ENCODE data around the gene HSPB7.
"Not testable (repeated sequence)": the region's sequence is repeated elsewhere in the genome, so short reads cannot be mapped to it uniquely, and the experiment has no call there.

The HSPB7 gene

DNA sequence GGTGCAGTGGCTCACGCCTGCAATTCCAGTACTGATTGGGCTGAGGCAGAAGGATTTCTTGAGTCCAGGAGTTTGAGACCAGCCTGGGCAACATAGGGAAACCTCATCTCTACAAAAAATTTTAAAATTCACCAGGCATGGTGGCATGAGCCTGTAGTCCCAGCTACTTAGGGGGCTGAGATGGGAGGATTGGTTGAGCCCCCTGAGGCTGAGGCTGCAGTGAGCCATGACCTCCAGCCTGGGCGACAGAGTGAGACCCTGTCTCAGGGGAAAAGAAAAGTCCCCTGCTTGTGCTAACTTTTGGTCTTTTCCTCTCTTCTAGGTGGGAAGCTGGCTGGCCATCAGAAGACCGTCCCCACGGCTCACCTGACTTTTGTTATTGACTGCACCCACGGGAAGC is 12.2 kb downstream of the HSPB7 start:
- DNase-seq, result no peak

DNA sequence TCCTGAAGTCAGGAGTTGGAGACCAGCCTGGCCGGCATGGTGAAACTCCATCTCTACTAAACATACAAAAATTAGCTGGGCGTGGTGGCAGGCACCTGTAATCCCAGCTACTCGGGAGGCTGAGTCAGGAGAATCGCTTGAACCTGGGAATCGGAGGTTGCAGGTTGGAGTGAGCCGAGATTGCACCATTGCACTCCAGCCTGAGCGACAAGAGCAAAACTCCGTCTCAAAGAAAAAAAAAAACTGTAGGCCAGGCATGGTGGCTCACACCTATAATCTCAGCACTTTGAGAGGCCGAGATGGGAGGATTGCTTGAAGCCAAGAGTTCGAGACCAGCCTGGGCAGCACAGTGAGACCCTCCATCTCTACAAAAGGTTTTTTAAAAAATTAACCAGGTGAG is 16.6 kb downstream of the HSPB7 start:
- not testable (repeated sequence) for DNase-seq

DNA sequence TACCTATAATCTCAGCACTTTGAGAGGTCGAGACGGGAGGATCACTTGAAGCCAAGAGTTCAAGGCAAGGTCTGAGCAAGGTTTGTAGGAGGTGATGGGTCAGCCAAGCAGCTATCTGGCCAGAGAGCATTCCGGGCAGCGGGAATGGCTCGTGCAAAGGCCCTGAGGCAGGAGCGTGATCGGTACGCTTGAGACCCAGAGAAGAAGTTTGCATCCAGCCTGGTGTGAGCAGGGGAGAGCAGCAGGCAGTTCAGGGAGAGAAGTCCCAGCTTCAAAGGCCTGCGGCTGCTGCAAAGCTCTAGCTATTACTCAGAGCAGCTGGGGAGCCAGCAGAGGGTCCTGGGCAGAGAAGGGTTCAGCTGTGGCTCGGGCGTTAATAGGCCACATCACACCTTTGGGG is 18.9 kb downstream of the HSPB7 start:
- no peak for DNase-seq

DNA sequence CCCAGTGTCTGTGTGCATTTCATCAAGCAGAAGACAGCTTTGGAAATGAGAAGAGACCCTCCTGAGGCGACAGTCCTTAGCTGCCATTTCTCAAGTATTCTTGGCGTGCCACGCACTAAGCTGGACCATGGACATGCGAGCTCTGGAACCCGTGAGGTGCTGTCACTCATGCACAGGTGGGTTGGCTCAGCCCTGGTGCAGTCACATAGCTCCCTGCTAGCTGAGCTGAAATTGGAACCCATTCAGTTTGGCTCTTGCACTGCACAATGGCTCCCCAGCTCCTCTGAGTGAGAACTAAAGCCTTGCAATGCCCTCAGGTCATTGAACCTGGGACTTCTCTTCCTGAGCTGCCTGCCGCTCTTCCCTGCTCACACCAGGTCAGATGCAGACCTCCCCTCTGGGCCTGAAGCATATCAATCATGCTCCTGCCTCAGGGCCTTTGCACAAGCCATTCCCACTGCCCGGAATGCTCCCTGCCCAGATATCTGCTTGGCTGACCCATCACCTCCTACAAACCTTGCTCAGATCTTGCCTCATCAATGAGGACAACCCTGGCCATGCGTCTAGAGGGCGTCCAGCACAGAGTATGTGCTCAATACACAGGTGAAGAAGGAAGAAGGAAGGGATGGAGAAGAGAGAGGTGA is 20.1 kb downstream of the HSPB7 start:
- DNase-seq, result no peak

DNA sequence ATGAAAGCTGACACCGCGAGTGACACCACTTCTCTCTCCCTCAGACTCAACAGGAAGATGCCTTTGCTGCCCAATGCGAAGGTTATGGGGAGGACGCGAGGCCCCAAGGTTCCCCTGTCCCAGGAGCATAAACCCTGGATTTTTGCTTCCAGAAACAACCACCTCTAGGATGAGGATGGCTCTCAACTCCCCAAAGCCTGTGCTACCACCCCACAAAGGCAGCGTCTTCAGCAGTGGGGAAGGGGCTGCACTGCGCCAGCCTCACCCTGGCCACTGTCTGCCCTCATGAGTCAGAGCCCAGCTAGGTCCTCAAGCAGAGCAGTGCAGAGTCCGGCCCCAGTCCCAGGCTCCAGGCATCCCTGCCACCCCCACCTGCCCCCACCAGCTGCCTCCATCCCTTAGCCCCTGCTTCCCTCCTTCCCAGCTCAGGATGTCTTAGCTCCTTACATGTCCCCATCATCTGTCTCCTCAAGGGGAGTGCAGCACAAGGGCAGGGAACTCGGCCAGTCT is 20.7 kb downstream of the HSPB7 start:
- DNase-seq, result no peak

DNA sequence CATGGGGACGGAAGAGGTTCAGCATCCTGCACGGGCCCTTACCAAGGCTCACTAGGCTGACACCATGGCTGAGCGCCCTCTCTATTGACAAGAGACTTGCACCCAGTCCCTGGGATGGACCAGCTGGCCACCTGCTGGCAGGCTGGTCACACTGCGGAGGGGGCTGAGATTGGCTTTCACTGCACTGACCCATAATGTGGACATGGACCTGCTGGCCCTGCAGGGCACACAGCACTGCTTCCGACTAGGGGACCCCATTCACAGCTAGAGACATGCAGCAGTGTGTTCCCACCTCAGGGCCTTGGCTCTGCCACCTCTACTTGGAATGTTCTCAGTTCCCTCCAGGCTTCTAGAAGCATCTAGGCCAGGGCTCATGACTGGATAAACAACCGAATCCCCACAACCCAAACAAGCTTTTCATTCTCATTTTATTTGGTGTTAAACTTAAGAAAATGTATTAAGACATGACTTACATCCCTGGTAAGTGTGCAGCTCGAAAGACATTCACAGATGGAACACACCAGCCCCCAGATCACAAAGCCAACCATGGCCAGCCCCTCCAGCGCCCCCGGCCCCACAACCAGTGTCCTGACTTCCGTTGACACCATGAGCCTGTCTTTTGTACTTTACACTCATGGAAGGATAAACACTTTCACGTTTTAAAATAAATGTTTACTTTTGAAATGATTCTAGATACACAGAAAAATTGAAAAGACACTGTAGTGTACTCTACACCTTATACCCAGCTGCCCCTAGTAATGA is 23.1 kb downstream of the HSPB7 start:
- DNase-seq, result no peak

DNA sequence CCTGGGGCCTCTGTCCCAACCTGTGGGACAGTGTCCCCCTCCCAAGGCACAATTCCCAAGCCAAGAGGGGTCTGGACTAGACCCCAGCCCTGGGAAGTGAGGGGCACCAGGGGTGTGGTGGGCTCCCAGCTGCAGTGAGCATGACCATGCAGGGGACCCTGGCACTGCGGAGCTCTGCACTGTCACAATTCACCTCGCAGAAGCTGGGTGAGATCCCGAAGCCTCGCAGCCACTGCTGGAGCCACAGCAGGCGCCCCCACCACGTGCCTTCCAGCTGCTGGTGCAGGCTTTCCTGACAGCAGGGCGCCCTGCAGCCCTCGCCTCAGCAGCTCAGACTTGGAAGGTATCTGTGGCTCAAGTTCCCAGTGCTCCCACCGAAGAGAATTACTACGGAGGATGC is 23.8 kb downstream of the HSPB7 start:
- DNase-seq, result no peak

DNA sequence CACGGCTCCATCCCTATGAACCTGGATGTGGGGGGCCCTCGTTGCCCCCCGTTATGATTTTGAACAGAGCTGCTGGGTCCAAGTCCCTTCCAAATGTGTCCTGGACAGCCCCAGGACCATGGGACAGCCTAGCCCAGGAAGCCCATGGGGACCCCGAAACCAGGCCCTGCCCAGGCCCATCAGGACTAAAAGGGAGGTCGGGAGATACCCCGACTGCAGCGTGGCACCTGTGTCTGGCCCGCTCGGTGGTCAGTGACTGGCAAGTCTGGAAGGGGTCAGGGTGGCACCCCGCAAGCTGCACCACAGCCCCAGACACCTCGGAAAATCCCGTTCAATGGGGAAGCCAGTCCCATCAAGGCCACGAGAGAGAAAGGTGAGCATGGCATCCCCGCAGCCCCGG is 24.2 kb downstream of the HSPB7 start:
- no peak for DNase-seq

DNA sequence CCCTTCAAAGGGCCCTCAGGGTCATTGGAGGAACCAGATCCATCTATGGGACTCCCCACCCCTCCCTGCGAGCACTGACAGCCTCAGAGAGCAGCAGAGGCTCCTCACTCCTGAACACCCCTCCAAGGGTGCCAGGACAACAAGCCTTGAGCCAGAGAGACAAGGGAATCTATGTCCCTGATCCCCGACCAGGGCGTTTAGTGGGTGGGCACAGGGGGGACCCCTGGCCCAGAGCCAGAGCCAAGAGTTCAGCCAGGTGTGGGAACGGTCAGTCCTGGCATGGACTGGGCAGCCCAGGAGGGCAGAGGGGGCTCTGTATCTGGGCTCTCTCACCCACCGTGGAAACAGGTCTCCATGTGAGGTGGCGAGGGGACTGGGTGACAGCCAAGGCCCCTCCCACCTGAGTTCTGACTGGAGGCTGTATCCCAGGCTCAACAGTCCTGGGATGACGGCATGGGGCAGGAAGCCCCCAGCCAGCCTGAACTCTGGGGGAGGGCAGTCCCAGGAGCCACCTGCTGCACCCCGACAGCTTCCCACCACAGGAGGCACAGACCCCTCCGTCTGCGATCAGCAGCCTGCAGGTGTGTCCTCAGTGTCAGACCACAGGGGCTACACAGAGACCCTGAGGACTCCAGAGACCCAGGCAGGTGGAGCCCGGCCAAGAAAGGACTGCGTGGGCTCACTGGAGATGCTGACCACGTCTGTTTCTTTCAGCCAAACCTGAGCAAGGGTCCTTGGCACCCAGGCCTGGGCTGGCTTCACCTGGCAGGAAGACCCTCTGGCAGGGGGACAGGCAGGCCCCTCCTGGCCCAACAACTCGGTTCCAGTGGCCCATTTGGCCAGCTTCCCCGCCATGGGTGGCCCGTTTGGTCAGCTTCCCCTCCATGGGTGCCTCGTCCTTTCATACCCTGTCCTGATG is 25.0 kb downstream of the HSPB7 start:
- no peak for DNase-seq

DNA sequence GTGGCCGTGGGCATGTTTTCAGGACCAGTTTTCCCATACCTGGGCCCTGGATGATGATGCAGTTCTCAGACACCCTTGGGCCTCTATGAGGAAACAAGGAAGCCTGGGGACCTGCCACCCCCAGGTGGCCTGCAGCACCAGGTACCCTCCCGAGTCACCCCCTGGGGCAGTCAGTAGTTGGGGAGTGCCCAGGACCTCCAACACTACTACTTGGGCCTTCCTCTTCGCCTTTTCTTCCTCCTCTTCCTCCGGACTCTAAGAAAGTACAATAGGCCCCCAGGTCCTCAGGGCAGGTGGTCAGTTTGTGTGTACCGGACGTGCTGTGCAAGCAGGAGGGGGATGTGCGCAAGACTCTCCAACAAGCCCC is 25.7 kb downstream of the HSPB7 start:
- DNase-seq, result no peak

DNA sequence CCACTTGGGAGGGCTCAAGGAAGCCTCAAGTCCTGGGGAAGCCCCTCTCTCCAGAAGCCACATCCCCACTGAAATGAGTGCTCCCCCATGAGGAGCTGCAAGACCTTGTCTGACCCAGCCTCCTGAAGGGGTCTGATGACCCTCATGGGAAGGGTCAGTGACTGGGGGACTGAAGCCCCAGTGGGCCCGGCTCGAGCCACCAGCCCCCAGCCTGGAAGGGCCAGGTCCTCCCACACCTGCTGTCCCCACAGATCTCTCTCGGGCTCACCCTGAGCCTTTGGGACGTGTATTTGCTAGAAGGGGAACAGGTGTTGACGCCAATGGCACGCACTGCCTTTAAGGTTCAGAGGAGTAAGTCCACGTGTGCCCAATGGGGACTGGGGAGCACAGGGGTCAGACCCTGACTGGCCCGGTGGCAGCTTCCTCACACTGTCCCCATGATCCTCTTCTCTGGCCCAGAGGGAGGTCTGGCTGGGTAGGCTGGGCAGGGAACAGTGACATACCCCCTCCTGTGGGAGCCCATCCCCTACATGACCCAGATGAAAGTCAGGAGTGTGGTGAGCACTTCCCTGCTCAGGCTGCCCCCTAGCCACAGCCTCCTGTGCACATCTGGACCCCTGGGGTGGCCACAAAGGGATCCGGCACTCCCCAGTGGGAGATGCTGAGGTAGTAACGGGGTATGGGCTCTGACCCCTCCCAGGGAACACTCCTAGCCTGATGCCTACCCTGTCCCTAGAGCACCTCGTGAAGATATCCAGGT is 26.2 kb downstream of the HSPB7 start:
- DNase-seq, result no peak

DNA sequence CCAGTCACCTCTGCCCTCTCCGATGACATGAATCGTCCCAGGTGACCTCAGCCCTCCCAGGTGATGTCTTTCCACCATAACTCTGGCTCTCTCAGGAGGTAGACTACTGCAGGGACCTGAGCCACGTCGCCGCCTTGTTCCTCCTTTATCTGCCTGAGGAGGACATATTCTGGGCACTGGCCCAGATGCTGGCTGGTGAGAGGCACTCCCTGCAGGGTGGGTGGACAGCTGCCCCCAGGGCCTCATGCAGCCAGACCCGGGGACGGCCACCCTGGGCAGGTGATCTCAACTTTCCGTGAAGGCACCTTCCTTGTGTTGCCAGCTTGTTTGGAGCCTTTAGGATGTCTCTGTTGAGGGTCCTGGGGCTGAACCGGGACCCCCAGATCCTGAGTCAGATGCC is 28.1 kb downstream of the HSPB7 start:
- DNase-seq, result no peak

DNA sequence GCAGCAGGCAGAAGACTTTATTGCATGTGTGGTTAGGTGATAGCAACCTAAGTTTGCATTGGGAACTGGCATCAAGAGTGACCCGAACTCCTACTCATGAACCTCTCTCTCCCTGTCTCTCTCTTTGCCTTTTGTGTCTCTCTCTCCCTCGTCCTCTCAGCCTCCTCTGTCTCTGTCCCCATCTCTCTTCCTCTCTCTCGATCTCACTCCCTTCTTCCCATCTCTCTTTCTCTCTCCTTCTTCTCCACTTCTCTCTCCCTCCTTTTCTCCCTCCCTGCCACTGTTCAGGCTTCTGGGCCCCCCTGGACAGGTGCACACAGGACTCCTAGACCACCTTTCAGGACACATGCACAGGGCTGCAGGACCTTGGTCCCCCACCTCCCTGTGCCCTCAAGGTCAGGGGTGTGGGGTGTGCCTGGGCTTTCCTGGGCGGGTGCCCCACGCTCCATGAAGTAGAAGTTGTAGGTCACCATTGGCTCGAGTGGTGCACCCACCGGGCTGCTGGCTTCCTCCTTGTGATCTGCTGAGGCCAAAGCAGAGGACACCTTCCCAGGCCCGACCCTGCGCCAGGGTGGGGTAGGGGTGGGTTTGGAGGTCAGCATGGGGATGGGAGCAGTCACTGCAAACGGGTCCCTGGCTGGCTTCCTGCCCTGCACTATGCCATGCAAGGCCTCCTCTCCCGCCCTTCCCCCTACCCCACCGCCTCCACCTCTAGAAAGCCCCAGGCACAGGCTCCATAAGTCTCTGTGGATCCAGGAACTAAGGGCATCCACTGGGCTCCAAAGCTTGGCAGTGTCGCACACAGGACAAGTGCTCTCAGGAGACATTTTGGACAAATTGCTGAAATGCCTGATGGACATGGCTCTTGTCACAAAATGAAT is 28.7 kb downstream of the HSPB7 start:
- no peak for DNase-seq

DNA sequence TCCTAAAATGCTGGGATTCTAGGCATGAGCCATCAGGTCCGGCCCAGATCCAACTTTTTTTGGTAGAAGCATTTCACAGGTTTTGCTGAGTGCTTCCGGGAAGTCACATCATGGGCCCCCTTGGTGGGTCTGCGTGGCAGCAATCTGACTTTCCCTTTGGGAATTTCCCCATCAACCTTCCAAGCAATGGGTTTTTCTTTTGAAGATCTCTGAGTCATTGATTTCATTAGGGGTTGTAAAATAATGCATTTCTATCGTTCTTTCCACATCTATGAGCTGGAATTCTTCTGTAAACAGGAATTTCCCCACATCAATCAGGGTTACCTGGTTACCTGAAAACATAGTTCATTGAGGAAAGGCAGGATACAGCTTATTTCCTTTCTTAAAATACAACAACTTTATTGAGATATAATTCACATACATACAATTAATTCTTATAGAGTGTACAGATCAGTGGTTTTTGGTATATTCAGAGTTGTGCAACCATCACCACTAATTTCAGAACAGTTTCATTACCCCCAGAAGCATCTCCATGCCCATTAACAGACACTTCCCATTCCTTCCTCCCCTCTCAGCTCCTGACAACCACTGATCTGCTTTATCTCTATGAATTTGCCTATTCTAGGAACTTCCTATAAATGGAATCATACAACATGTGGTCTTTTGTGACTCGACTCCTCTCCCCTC is 32.1 kb downstream of the HSPB7 start:
- no peak for DNase-seq

DNA sequence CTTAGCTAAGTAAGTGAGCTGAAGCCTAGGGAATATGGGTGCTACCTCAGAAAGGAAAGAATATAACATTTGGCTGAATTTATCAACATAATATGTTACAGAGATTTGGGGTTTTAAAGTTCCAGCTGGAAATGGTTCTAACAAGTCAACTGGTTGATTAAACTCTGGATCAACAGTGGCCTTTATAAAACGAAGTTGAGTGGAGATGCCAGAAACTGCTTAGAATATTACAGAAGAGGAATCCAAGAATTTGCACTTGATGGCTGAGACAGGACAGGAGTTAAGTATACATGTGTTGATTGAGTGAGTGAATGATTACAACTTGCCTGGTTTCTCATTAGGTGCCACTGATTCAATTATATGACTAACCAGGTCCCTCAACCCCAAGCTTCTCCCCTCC is 34.6 kb downstream of the HSPB7 start:
- DNase-seq, result no peak

DNA sequence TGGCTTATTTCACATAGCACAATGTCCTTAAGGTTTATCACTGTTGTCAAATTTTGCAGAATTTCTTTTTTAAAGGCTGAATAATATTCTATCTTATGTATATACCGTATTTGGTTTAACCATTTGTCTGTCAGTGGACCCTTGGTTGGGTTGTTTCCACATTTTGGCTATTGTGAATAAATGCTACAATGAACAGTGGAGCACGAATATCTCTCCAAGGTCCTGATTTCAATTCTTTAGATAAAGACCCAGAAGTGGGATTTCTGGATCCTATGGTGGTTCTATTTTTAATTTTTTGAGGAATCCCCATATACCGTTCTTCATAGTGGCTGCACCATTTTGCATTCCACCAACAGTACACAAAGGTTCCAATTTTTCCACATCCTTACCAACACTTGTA is 36.2 kb downstream of the HSPB7 start:
- no peak for DNase-seq

DNA sequence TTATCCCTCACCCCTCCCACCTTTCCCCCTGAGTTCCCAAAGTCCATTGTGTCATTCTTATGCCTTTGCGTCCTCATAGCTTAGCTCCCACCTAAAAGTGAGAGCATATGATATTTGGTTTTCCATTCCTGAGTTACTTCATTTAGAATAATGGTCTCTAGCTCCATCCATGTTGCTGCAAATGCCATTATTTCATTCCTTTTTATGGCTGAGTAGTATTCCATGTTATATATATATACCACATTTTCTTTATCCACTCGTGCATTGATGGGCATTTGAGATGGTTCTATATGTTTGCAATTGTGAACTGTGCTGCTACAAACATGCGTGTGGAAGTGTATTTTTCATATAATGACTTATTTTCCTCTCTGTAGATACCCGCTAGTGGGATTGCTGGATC is 39.9 kb downstream of the HSPB7 start:
- not testable (repeated sequence) for DNase-seq

DNA sequence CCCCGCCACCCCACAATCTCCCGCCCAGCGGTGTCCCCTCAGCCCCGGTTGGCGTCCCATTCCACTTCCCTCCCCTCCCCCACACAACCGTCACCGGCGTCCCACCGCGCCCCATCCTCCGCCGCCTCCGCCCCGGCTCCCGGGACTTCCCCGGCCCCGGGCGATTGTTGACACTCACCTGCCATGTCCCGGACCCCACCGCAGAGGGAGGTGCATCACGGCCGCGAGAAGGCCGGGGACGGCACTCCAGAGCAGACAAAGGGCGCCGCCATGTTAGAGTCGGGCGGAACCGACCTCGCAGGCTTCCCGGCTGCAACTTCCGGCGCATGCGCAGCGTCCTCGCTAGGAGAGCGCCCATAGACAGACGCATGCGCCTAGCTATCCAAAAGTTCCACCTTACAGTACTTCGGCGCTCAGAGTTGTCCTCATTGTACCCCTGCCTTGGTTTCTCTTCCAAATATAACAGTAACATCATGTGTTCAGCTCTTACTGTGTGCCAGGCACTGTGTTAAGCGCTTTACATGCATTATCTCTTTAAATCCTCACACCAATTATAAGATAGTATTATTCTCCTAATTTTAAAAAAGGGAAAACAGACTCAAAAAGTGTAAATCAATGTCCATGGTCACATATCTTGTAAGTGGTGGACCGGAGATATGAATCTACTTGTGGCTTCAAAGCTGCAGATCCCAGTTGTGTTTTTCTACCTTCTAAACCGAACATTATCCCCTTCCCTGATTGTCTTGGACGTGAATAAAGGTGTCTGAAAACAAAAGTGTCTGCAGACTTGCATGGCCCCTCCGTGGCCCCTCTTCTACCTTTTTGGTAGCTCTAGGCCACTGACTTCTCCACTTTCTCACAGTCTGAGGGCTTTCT is 41.8 kb downstream of the HSPB7 start, which contains the start of gene ZBTB17:
Gene ZBTB17 (minus strand): TSS at position 297 of the 876 bp plus-strand sequence. CDS start 27,606 bp downstream, outside the sequence.
- DNase-seq, result peak; percentile 93 to 94

DNA sequence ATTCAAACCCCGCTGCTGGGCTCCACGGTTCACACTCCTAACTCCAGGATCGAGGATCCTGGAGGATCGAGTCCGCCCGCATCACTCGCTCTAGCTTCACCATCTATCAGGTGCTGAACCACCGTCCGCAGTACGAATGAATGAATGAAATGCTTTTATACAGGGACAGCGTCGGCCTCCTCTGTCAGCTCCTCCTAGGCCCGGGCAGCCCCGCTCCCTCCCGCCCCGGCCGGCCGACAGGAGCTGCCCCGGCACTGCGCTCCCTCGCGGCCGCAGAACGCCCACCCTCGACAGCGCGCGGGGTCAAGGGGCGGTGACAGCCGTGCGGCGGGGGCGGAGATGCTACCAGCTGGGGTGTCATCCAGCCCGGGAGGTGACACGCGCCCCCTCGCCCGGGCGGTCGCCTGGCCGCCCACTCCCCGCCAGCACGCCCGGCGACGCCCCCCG is 42.5 kb downstream of the HSPB7 start:
- DNase-seq, result peak; percentile 67 to 68

DNA sequence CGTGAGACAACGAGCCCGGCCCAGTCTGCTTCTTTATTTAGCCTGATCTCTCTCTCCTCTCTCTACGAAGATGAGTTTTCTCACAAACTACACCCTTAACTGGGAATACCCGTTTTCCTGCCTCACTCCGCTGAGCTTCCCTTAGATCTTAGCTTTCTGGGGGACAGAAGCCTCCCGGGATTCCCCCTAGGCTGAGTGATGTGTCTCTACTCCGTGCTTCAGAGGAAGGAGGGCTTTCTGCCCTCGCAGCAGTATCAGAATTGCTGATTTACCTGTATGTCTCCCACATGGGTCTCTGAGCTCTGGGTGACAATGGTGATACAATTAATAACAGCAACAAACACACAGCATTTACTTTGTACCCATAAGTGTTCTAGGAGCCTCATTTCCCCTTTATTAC is 43.0 kb downstream of the HSPB7 start:
- no peak for DNase-seq
